ENCODE results near the gene ALPP.
"Not testable (repeated sequence)": the region's sequence is repeated elsewhere in the genome, so short reads cannot be mapped to it uniquely, and the experiment has no call there.

DNA sequence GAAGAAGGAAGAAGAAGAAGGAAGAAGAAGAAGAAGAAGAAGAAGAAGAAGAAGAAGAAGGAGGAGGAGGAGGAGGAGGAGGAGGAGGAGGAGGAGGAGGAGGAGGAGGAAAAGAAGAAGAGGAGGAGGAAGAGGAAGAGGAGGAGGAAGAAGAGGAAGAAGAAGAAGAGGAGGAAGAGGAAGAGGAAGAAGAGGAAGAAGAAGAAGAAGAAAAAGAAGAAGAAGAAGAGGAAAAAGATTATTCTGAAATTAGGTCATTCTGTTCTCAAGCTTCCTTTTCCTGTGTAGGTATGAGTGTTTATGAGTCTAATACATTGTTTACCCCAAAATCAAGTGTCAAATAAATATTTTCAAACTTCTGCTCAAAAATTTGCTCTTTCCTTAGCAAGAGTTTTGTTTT is 6.5 kb downstream of the ALPP start:
- TF ChIP-seq, protein P1, sequence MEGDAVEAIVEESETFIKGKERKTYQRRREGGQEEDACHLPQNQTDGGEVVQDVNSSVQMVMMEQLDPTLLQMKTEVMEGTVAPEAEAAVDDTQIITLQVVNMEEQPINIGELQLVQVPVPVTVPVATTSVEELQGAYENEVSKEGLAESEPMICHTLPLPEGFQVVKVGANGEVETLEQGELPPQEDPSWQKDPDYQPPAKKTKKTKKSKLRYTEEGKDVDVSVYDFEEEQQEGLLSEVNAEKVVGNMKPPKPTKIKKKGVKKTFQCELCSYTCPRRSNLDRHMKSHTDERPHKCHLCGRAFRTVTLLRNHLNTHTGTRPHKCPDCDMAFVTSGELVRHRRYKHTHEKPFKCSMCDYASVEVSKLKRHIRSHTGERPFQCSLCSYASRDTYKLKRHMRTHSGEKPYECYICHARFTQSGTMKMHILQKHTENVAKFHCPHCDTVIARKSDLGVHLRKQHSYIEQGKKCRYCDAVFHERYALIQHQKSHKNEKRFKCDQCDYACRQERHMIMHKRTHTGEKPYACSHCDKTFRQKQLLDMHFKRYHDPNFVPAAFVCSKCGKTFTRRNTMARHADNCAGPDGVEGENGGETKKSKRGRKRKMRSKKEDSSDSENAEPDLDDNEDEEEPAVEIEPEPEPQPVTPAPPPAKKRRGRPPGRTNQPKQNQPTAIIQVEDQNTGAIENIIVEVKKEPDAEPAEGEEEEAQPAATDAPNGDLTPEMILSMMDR (IDR thresholded peaks at IDR 0.05), result not testable (repeated sequence)
- TF ChIP-seq EZH2 (IDR thresholded peaks at IDR 0.05; ENCODE audit: borderline replicate concordance, insufficient read depth, low read depth, low read length, poor library complexity, severe bottlenecking), result not testable (repeated sequence)
